ENCODE measurements around the gene RBMS3.

The RBMS3 gene

GRCh38 chr3:29679944-29680343, 399.1 kb downstream of the RBMS3 start:
- no peak for DNase-seq (ENCODE audit: low read depth)

GRCh38 chr3:29683018-29683993, 402.4 kb downstream of the RBMS3 start:
- DNase-seq (ENCODE audit: low read depth): no peak

GRCh38 chr3:29686889-29687592, 406.2 kb downstream of the RBMS3 start:
- DNase-seq (ENCODE audit: low read depth): no peak

GRCh38 chr3:29690686-29691353, 409.9 kb downstream of the RBMS3 start:
- no peak for DNase-seq (ENCODE audit: low read depth)

- DNase-seq (ENCODE audit: low read depth): no peak
These were observed 413.0 kb downstream of the RBMS3 start for GRCh38 chr3:29693863-29694262.

- no peak for DNase-seq (ENCODE audit: low read depth)
These were observed 413.5 kb downstream of the RBMS3 start for GRCh38 chr3:29694331-29694730.

- no peak for DNase-seq (ENCODE audit: low read depth)
These were observed 413.9 kb downstream of the RBMS3 start for GRCh38 chr3:29694783-29695182.

- no peak for DNase-seq (ENCODE audit: low read depth)
These were observed 414.3 kb downstream of the RBMS3 start for GRCh38 chr3:29695201-29695600.

- no peak for DNase-seq (ENCODE audit: low read depth)
These were observed 414.9 kb downstream of the RBMS3 start for GRCh38 chr3:29695643-29696198.

- DNase-seq (ENCODE audit: low read depth): no peak
These were observed 415.4 kb downstream of the RBMS3 start for GRCh38 chr3:29696311-29696710.

- no peak for DNase-seq (ENCODE audit: low read depth)
These were observed 417.1 kb downstream of the RBMS3 start for GRCh38 chr3:29697989-29698388.

GRCh38 chr3:29700256-29700655, 419.4 kb downstream of the RBMS3 start:
- no peak for DNase-seq (ENCODE audit: low read depth)

GRCh38 chr3:29701326-29701983, 420.6 kb downstream of the RBMS3 start:
- no peak for DNase-seq (ENCODE audit: low read depth)

- no peak for DNase-seq (ENCODE audit: low read depth)
These were observed 425.3 kb downstream of the RBMS3 start for GRCh38 chr3:29705906-29706844.

GRCh38 chr3:29708884-29709283, 428.0 kb downstream of the RBMS3 start:
- no peak for DNase-seq (ENCODE audit: low read depth)

- no peak for DNase-seq (ENCODE audit: low read depth)
These were observed 430.4 kb downstream of the RBMS3 start for GRCh38 chr3:29711255-29711771.

GRCh38 chr3:29716213-29716612, 435.3 kb downstream of the RBMS3 start:
- no peak for DNase-seq (ENCODE audit: low read depth)

GRCh38 chr3:29718661-29719065, 437.8 kb downstream of the RBMS3 start:
- no peak for DNase-seq (ENCODE audit: low read depth)

- DNase-seq (ENCODE audit: low read depth): no peak
These were observed 439.8 kb downstream of the RBMS3 start for GRCh38 chr3:29720665-29721064.

GRCh38 chr3:29721789-29722188, 440.9 kb downstream of the RBMS3 start:
- no peak for DNase-seq (ENCODE audit: low read depth)

Data from stimulated activated CD8-positive, alpha-beta memory T cell treated with anti-CD3 and anti-CD28 coated beads, Interleukin-15, amount 100 ng/mL, for 24 hours (primary cell).